BJ (cell line): ENCODE data around the gene RERE. TPM values are rescaled to one million over a fixed set of nuclear protein-coding genes. Genes with fewer than 3 reads are reported as not detected.

Experiments used
- CTCF ChIA-PET: fragments of 350-600 bp; formaldehyde crosslinking; extraction: SDS; loops from one replicate; lab custom pipeline; 2021; ENCODE audit warnings: antibody characterized with exemption, inconsistent platforms; lab: Yijun Ruan, JAX
- POLR2A ChIA-PET: fragments of 300-600 bp; sonication (Branson Sonifier 250); formaldehyde crosslinking; extraction: SDS; loops from one replicate; lab custom pipeline; 2021; ENCODE audit warnings: antibody characterized with exemption; lab: Charles Lee
- DNase-seq: peaks from one replicate; pipeline ENCODE4 v3.0.0-alpha.2; 2011; ENCODE audit warnings: low read depth
- H3K27me3 ChIP-seq: 2 replicates; pipeline ENCODE4 v1.6.0; 2011; ENCODE audit warnings: low read length; ENCODE audit not compliant: control insufficient read depth, insufficient read depth
- H3K36me3 ChIP-seq: 2 replicates; pipeline ENCODE4 v1.5.1; 2011; ENCODE audit warnings: low read length; ENCODE audit not compliant: control insufficient read depth, insufficient read depth
- H3K4me3 ChIP-seq: 2 replicates; pipeline ENCODE4 v1.5.1; 2011; ENCODE audit warnings: low read depth, mild to moderate bottlenecking, control low read depth, low read length
- polyA plus RNA-seq: library from polyadenylated mRNA; depleted of rRNA; stranded (reverse); fragments of >200 nt; gene quantifications from 2 replicates; pipeline ENCODE4 v1.2.3, GENCODE V29; 2011
- TF ChIP-seq, protein P1 (sequence below): IDR thresholded peaks from 2 replicates; pipeline ENCODE4 v1.5.1; 2011; ENCODE audit warnings: low read depth, mild to moderate bottlenecking, control low read depth, inconsistent platforms, low read length, moderate library complexity; ENCODE audit not compliant: insufficient read depth

Gene RERE
- polyA plus RNA-seq, 1 experiment: 3.8 TPM

DNA sequence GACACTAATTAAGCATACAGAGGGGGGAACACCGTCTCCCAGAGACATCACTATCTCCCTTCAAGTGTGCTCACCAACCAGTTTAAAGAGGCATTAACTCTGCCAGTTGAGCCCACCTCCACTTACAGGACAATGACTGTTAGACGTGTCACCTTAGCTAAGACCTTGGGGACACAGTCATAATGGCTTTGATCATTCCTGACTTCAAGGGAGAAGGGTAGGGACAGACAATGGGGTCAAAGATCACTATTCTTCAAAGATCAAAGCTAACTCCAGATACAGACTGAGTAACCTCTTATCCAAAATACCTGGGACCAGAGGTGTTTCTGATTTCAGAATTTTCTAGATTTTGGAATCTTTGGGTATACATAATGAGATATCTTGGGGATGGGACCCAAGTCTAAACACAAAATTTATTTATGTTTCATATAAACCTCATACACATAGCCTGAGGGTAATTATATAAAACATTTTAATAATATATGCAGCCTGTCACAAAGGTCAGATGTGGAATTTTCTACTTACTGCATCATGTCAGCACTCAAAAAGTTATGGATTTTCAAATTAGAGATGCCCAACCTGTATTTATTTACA, 253.4 kb downstream of the RERE start:
- no peaks in the 10 kb centered on the region for H3K36me3 ChIP-seq
- no peak for DNase-seq
- no peak overlapping the region for H3K4me3 ChIP-seq
- CTCF ChIA-PET: interaction anchor here (1.2 to 5.8 kb wide), 4 partner anchors 108 to 590 kb away, joined by 3 to 47 read pairs (median 24); no protein-coding TSS in a partner anchor
- H3K27me3 ChIP-seq: no peaks in the 10 kb centered on the region
- TF ChIP-seq, protein P1, sequence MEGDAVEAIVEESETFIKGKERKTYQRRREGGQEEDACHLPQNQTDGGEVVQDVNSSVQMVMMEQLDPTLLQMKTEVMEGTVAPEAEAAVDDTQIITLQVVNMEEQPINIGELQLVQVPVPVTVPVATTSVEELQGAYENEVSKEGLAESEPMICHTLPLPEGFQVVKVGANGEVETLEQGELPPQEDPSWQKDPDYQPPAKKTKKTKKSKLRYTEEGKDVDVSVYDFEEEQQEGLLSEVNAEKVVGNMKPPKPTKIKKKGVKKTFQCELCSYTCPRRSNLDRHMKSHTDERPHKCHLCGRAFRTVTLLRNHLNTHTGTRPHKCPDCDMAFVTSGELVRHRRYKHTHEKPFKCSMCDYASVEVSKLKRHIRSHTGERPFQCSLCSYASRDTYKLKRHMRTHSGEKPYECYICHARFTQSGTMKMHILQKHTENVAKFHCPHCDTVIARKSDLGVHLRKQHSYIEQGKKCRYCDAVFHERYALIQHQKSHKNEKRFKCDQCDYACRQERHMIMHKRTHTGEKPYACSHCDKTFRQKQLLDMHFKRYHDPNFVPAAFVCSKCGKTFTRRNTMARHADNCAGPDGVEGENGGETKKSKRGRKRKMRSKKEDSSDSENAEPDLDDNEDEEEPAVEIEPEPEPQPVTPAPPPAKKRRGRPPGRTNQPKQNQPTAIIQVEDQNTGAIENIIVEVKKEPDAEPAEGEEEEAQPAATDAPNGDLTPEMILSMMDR: no peak
- POLR2A ChIA-PET: no interaction called here

DNA sequence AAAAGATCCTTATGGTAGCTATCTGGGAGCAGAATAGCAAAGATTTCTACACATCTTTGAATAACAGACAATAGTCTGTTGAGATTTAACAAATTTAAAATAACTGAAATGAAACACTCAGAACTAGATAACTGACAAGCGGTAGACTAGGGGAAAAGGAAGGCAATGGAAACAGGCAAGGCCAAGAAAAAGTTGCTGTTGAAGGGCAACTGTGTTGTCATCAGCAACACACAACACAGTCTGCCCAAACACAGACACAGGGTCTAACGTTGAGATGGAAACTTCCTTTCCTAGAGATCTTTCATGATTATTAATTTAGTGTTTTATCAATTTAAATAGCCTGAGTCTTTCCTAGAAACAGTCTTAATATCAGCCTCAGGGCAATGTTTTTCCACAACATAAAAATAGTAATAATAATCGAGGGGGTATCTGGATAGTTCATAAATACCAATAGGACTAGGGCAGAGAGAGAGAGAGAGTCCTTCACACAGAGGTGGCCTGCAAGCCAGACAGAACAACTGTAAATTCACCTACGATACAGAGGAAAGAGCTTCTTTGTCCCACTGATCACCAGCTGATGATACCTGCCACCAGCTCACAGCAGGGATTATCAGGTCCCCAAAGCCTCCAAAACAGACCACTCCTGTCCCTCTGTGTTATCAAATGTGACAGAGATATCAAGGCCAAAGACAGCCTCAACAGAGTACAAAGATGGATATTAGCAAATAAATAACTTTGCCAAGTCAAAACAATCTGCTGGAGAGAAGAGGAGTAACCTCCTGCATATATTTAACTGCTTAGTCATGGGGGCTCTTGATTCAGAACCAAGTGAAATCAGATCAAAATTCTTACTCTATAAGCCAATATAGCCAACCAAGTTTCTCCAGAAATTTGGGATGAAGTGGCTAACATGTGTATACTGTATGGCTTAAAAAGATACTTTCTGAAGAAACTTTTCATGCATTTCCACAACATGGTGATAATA, 254.3 kb downstream of the RERE start:
- no peak for DNase-seq
- CTCF ChIA-PET: interaction anchor here (0.9 to 5.8 kb wide), 10 partner anchors 35 to 589 kb away, joined by 3 to 47 read pairs (median 8); no protein-coding TSS in a partner anchor
- TF ChIP-seq, protein P1: no peak
- Histone ChIP-seq H3K4me3 (no peak overlapping the region), H3K27me3 (no peaks in the 10 kb centered on the region), H3K36me3 (no peaks in the 10 kb centered on the region)
- POLR2A ChIA-PET: no interaction called here

DNA sequence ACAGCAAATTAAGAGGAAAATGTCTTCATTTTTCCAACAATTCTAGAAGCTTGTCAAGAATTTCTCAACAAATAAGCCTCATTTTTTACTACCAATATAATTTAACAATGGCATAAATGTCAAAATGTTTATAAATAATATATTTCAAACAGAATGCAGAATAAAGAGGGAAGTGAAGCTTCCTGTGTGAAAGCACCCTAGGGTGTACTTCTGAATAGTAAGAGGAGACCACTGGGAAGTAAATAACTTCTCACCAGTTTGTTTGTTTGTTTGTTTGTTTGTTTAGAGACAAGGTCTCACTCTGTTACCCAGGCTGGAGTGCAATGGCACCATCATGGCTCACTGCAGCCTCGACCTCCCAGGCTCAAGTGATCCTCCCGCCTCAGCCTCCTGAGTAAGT, 255.2 kb downstream of the RERE start:
- POLR2A ChIA-PET: no interaction called here
- TF ChIP-seq, protein P1: no peak
- Histone ChIP-seq H3K36me3 (no peaks in the 10 kb centered on the region), H3K4me3 (no peak overlapping the region), H3K27me3 (no peaks in the 10 kb centered on the region)
- CTCF ChIA-PET: interaction anchor here (0.8 to 5.8 kb wide), 24 partner anchors 8 to 287 kb away, joined by 3 to 47 read pairs (median 4); no protein-coding TSS in a partner anchor
- no peak for DNase-seq

DNA sequence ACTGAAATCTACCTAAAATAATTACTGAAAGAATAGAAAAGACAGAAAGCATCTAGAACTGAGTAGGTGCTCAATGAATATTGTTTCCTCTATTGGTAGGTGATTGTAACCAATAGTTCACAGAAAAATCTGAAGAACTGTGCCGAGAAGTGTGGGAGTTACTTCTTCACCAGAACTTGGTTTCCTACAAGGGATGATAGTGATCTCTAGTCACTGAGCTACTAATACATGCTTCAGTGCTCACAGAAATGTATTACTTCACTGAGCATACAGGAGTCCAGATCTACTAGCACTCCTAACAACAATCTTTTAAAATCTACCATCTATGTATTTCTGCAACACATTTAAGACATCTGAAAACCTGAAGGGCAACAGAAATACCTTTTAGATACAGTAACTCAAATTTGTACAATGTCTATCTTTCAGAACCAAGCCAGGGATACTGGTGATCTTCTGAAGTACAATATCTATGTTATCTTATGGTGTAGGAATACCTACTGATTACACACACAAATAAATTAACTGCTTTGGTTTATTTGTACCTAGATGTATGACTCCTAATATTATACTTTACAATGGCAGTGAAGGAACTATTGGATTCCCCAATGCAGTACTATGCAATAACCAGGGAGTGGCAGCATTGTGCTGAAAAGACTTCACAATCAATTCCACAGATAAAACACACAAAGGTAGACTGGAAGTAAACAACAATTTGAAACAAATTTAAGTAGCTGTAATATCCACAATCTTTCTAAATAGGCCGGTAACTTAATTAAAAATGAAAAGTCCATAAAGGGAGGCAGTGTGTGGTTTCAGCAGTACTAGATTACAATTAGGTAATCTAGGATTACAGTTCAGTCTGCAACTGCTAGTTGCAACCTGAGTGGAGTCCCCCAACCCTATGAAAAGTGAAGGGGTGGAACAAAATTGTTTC, 256.6 kb downstream of the RERE start:
- Histone ChIP-seq H3K27me3 (no peaks in the 10 kb centered on the region), H3K36me3 (no peaks in the 10 kb centered on the region), H3K4me3 (no peak overlapping the region)
- TF ChIP-seq, protein P1: peak; percentile 82
- no peak for DNase-seq
- ChIA-PET POLR2A (no interaction called here), CTCF (interaction anchor here (0.5 to 5.8 kb wide), 31 partner anchors 9 to 288 kb away, joined by 3 to 47 read pairs (median 4); no protein-coding TSS in a partner anchor)
